Measurements from ENCODE around the gene CLASP1. TPM values are rescaled to one million over a fixed set of nuclear protein-coding genes. Genes with fewer than 3 reads are reported as not detected.

The CLASP1 gene
- total RNA-seq, 4 donors from 2014 or later: 28.9 to 58.0 (median 41.9) TPM

DNA sequence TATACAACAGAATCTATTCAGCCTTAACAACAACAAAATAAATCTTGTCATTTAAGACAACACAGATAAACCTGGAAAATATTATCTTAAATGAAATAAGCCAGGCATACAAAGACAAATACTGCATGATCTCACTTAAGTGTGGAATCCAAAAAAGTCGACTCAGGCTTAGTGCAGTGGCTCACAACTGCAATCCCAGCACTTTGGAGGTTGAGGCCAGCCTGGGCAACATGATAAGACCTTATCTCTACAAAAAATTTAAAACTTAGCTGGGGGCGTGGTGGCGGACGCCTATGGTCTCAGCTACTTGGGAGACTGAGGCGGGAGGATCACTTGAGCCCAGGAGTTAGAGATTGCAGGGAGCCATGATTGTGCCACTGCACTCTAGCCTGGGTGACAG is 193.8 kb downstream of the CLASP1 start:
- peaks cover 0 to 100% (median 22%) of the 10 kb centered on the region in 3 donors for H3K36me3 ChIP-seq

DNA sequence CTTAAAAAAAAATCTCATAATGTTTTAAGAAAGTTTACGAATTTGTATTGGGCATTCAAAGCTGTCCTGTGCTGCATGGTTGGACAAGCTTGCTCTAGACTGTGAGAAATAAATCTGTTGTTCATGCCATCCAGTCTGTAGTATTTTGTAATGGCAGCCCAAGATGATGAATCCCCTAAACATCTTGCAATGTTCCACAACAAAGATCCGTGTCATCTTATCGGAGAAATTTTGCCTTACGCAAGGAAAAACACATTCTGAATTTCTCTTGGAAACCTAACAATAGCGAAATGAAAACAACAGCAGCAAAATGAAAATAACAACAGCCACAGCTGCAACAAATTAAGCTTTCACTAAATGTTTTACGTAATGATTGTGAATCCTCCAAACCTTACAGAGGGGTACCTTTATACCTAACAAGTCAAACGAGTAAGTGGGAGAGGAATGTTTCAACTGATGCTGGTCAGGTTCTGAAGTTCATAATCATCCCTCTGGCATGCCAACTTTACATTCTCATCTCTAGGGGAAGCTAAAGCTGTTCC is 194.6 kb downstream of the CLASP1 start:
- H3K36me3 ChIP-seq: peaks cover 0 to 100% (median 25%) of the 10 kb centered on the region in 3 donors

More for the DNA sequence above, 193.8 kb downstream of the CLASP1 start:
- Histone ChIP-seq H3K4me3 (no peak overlapping the region), H3K9me3 (no peaks in the 10 kb centered on the region), H3K27ac (no peak overlapping the region), H3K27me3 (no peaks in the 10 kb centered on the region), H3K4me1 (no peaks in the 10 kb centered on the region)
- 90 to 93% methylated on average over 5 of the region's 5 CpGs for WGBS, 2 donors
- TF ChIP-seq, protein P1, sequence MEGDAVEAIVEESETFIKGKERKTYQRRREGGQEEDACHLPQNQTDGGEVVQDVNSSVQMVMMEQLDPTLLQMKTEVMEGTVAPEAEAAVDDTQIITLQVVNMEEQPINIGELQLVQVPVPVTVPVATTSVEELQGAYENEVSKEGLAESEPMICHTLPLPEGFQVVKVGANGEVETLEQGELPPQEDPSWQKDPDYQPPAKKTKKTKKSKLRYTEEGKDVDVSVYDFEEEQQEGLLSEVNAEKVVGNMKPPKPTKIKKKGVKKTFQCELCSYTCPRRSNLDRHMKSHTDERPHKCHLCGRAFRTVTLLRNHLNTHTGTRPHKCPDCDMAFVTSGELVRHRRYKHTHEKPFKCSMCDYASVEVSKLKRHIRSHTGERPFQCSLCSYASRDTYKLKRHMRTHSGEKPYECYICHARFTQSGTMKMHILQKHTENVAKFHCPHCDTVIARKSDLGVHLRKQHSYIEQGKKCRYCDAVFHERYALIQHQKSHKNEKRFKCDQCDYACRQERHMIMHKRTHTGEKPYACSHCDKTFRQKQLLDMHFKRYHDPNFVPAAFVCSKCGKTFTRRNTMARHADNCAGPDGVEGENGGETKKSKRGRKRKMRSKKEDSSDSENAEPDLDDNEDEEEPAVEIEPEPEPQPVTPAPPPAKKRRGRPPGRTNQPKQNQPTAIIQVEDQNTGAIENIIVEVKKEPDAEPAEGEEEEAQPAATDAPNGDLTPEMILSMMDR (IDR thresholded peaks at IDR 0.05): no peak
- TF ChIP-seq POLR2A (IDR thresholded peaks at IDR 0.05): no peak
- DNase-seq: no peak
- intact Hi-C loops (cut with DNase I): no loop called here

DNA sequence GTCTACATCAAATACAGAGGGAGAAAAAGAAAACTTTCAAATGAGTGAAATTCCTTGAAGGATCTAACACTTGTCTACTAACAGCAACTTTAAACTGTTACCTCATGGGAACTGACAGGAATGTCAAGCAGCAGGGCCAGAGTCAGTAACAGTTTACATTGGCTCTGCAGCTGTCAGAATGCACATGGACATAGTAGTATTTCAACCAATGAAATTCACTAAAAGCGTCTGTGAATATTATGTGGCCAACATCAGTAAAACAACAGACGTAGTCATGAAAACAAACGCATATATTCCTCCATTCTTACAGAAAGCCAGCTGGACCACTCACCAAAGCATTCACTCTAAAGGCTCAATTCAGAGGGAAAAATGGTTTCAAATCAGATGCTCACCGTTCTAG is 197.9 kb downstream of the CLASP1 start:
- Histone ChIP-seq H3K27ac (no peak overlapping the region), H3K4me1 (no peaks in the 10 kb centered on the region), H3K36me3 (peaks cover 0 to 100% (median 44%) of the 10 kb centered on the region in 3 donors), H3K4me3 (no peak overlapping the region), H3K9me3 (no peaks in the 10 kb centered on the region), H3K27me3 (no peaks in the 10 kb centered on the region)
- WGBS, 2 donors: 76 to 79% methylated on average over 4 of the region's 4 CpGs
- no peak for DNase-seq
- intact Hi-C loops (cut with DNase I): no loop called here
- TF ChIP-seq POLR2A (IDR thresholded peaks at IDR 0.05): no peak
- TF ChIP-seq, protein P1 (IDR thresholded peaks at IDR 0.05): no peak

More for the DNA sequence above, 194.6 kb downstream of the CLASP1 start:
- Histone ChIP-seq H3K27ac (no peak overlapping the region), H3K27me3 (no peaks in the 10 kb centered on the region), H3K4me3 (no peak overlapping the region), H3K9me3 (no peaks in the 10 kb centered on the region), H3K4me1 (no peaks in the 10 kb centered on the region)
- 89 to 96% methylated on average over 7 of the region's 7 CpGs for WGBS, 2 donors
- intact Hi-C loops (cut with DNase I): no loop called here
- DNase-seq: no peak
- TF ChIP-seq, protein P1 (IDR thresholded peaks at IDR 0.05): no peak
- TF ChIP-seq POLR2A (IDR thresholded peaks at IDR 0.05): no peak

DNA sequence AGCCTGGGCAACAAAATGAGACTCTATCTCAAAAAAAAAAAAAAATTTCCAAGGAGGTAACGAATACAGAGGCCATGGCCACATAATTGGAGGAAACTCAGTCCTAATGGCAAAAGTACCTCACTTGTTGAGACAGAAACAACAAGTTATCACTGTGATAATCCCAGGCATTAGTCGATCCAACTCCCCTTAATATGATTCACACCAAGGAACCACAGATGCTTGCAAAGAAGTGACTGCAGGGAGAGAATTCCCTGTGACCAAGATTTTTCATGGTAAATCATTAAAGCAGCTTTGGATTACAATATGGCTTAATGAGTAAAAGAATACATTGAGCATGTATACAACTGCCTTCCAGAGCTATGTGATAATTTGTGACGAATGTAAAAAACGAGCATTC is 199.0 kb downstream of the CLASP1 start:
- no peak overlapping the region for H3K4me3 ChIP-seq
- no peak for DNase-seq
- H3K4me1 ChIP-seq: no peaks in the 10 kb centered on the region
- H3K27me3 ChIP-seq: no peaks in the 10 kb centered on the region
- H3K27ac ChIP-seq: no peak overlapping the region
- TF ChIP-seq POLR2A (IDR thresholded peaks at IDR 0.05): no peak
- TF ChIP-seq, protein P1 (IDR thresholded peaks at IDR 0.05): no peak
- WGBS, 2 donors: 64 to 78% methylated on average over 4 of the region's 4 CpGs
- intact Hi-C loops (cut with DNase I): no loop called here
- H3K36me3 ChIP-seq: peaks cover 4 to 100% (median 45%) of the 10 kb centered on the region in 3 donors
- H3K9me3 ChIP-seq: no peaks in the 10 kb centered on the region

DNA sequence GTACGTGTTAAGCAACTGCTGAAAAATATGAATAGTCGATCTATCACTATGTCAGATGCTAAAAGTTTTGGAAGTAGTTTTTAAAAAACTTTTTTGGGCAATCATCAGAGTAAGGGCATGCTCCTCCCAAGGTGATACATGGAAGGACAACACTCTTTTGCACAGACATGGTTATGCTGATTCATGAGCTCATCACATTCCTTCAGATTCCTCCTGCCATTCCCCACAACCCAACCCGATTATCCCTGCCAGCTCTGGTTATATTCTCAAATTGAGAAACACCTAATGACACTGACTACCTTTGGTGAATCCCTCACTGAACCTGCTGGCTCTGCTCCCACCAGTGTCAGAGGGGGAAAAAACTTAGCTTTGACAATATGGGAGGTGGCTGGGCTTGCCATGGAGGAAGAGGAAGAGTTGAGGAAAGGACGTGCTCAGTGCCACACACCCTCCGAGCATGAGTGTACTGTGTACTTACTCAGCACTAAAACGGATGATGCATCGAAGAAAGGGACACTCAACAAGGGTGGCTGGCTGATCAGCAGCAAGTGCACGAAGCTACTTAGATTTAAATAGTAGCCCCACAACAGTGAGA is 202.5 kb downstream of the CLASP1 start:
- TF ChIP-seq, protein P1 (IDR thresholded peaks at IDR 0.05): no peak
- TF ChIP-seq POLR2A (IDR thresholded peaks at IDR 0.05): no peak
- 46 to 77% methylated on average over 4 to 8 of the region's 8 CpGs for WGBS, 2 donors
- H3K4me3 ChIP-seq: no peak overlapping the region
- H3K36me3 ChIP-seq: peaks cover 9 to 99% (median 43%) of the 10 kb centered on the region in 3 donors
- H3K9me3 ChIP-seq: no peaks in the 10 kb centered on the region
- H3K27me3 ChIP-seq: no peaks in the 10 kb centered on the region
- intact Hi-C loops (cut with DNase I): no loop called here
- DNase-seq: no peak
- H3K4me1 ChIP-seq: no peaks in the 10 kb centered on the region
- H3K27ac ChIP-seq: peak overlapping the region in 1 of 4 donors; percentile 35
